ENCODE measurements around the gene LYZL4.

The LYZL4 gene

GRCh38 chr3:42439261-42440115 is 29.1 kb upstream of the LYZL4 start:
- DNase-seq (ENCODE audit: extremely low read depth, low read depth): no peak

GRCh38 chr3:42438758-42439157 is 28.3 kb upstream of the LYZL4 start:
- no peak for DNase-seq (ENCODE audit: extremely low read depth, low read depth)
- no peak for TF ChIP-seq CTCF (IDR thresholded peaks at IDR 0.05; ENCODE audit: low read depth, low read length)

More at GRCh38 chr3:42439261-42440115, 29.1 kb upstream of the LYZL4 start:
- TF ChIP-seq CTCF (IDR thresholded peaks at IDR 0.05; ENCODE audit: low read depth, low read length): no peak

GRCh38 chr3:42438193-42438592 is 27.8 kb upstream of the LYZL4 start:
- no peak for DNase-seq (ENCODE audit: extremely low read depth, low read depth)
- no peak for TF ChIP-seq CTCF (IDR thresholded peaks at IDR 0.05; ENCODE audit: low read depth, low read length)

- no peak for DNase-seq (ENCODE audit: extremely low read depth, low read depth)
- no peak for TF ChIP-seq CTCF (IDR thresholded peaks at IDR 0.05; ENCODE audit: low read depth, low read length)
Measured at GRCh38 chr3:42434777-42435380, 24.5 kb upstream of the LYZL4 start.

- no peak for DNase-seq (ENCODE audit: extremely low read depth, low read depth)
- no peak for TF ChIP-seq CTCF (IDR thresholded peaks at IDR 0.05; ENCODE audit: low read depth, low read length)
Measured at GRCh38 chr3:42432485-42432884, 22.1 kb upstream of the LYZL4 start.

DNA sequence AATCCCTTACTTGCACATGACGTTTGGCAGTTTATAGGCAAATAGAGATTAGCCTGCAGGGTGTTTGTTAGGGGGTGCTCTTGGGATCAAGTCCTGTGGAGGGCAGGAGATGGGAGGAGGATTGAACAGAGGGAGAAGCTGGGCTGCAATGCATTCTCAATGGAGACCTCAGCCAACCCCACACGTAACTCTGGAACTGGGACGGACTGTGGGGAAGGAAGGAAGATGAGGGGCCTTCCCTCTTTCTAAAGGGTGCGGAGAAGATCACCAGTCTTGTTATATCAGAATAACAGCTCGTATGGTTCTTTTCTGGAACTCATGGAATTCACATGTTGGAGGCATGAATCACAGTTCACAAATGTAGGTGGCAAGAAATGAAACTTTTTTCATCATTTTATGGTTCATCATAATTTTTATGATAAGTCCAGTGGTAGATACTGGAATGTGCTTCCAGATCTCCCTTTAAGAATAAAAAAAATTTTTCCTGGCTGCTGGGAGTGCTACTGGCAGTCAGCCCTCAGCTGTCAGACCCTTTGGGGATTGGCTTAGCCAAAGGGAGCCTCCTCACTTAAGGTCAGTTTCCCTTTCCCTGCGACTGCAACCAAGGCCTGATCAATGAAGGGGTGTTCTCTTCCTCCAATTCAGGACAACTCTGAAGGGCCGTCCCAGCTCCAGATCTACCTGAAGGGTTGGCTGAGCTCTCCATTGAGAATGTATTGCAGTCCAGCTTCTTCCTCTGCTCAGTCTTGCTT is 20.5 kb upstream of the LYZL4 start:
- DNase-seq (ENCODE audit: extremely low read depth, low read depth): no peak
- no peak for TF ChIP-seq CTCF (IDR thresholded peaks at IDR 0.05; ENCODE audit: low read depth, low read length)

DNA sequence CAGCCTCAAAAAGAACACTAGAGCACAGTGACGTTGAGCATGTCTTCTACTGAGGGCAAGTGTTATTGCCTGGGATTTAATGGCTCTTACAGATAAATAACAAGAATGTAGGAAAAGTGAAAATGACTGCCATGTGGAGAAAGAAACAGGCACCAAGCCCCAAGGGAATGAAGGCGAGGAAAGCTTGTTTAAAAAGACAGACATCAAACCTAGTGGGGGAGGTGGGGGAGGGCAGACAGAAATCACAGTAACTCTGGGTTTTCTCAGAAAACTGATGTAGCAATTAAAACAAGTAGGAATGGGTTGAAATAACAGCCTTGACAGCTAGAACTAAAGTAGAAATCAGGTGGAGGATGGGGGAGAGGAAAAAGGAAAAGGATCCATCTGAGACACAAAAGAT is 18.4 kb upstream of the LYZL4 start:
- TF ChIP-seq CTCF (IDR thresholded peaks at IDR 0.05; ENCODE audit: low read depth, low read length): no peak
- no peak for DNase-seq (ENCODE audit: extremely low read depth, low read depth)

Data from AG09319 (cell line).